K562 (cell line): ENCODE results near the gene NFIB. TPM values are rescaled to one million over a fixed set of nuclear protein-coding genes. Genes with fewer than 3 reads are reported as not detected.

ENCODE experiments used
- ATAC-seq: fragments of 200-7000 bp; cut with Tn5 transposase; 3 replicates; pipeline ENCODE4 v1.9.1; 2020; ENCODE audit warnings: moderate library complexity
- BruUV-seq: library from RNA; stranded (reverse); fragments of 400-500 nt; replicated peaks from 2 replicates; lab custom pipeline; 2021; lab: Mats Ljungman, UMichigan
- CTCF ChIA-PET: fragments of 300-600 bp; formaldehyde crosslinking; extraction: SDS; loops from one replicate; lab custom pipeline; 2021; ENCODE audit warnings: low intra/inter-chr PET ratio; lab: Yijun Ruan, JAX
- POLR2A ChIA-PET: fragments of 300-600, 350-650 bp; sonication (Branson Sonifier 250); formaldehyde crosslinking; extraction: SDS; loops from one replicate; lab custom pipeline; 2021; ENCODE audit warnings: antibody characterized with exemption, inconsistent platforms; lab: Yijun Ruan, JAX
- DNase-seq, 4 experiments: peaks; one replicate each; pipeline versions ENCODE4 v3.0.0 to v3.0.0-alpha.2; 2011 to 2018; ENCODE audit warnings: low spot score in 3 of 4, mixed read lengths in 3 of 4; ENCODE audit errors: extremely low read depth in 1 of 4
- FAIRE-seq: peaks from 2 replicates; lab custom pipeline; 2011; peaks lifted over from hg19 to GRCh38; lab: Jason Lieb, UNC
- H2AFZ ChIP-seq: 2 replicates; pipeline ENCODE4 v1.6.0; 2011; ENCODE audit warnings: low read depth, low read length, control low read depth, inconsistent platforms
- H3K27ac ChIP-seq: fragments of 200-600 bp; 3 replicates; pipeline ENCODE4 v1.8.0; 2011; ENCODE audit warnings: low read depth, mild to moderate bottlenecking, control low read depth, inconsistent platforms, low read length, moderate library complexity, mixed read lengths; ENCODE audit errors: extremely low read depth
- H3K27me3 ChIP-seq, 2 experiments: fragments of 300-600 bp in 1 of 2; 2 replicates in 1 of 2; 3 replicates in 1 of 2; pipeline versions ENCODE4 v1.6.0 to v1.8.0; 2011; ENCODE audit warnings: inconsistent platforms in 2 of 2, low read length in 2 of 2, mild to moderate bottlenecking in 1 of 2, mixed read lengths in 1 of 2, moderate library complexity in 1 of 2; ENCODE audit not compliant: control insufficient read depth in 2 of 2, insufficient read depth in 2 of 2
- H3K36me3 ChIP-seq: fragments of 300-600 bp; 3 replicates; pipeline ENCODE4 v1.8.0; 2011; ENCODE audit warnings: mild to moderate bottlenecking, low read length, inconsistent platforms; ENCODE audit not compliant: control insufficient read depth, insufficient read depth
- H3K4me1 ChIP-seq, 2 experiments: fragments of 200-600 bp in 1 of 2; replicated peaks in 1 of 2; 2 replicates in 1 of 2; 3 replicates in 1 of 2; pipeline versions ENCODE4 v1.5.1 to v1.8.0; 2011; ENCODE audit warnings: inconsistent platforms in 2 of 2, low read length in 2 of 2, mild to moderate bottlenecking in 1 of 2, mixed read lengths in 1 of 2, moderate library complexity in 1 of 2; ENCODE audit not compliant: control insufficient read depth in 2 of 2, insufficient read depth in 2 of 2
- H3K4me2 ChIP-seq: 2 replicates; pipeline ENCODE4 v1.6.1; 2011; ENCODE audit warnings: low read length, control low read depth, inconsistent platforms, mixed read lengths; ENCODE audit not compliant: insufficient read depth
- H3K4me3 ChIP-seq: fragments of 200-600 bp; sonication (generic), shearing (Covaris generic); 2 replicates; pipeline ENCODE4 v1.5.1; 2016; ENCODE audit warnings: control low read depth, inconsistent platforms
- H3K79me2 ChIP-seq: fragments of 200-600 bp; 3 replicates; pipeline ENCODE4 v1.8.0; 2011; ENCODE audit warnings: low read length, inconsistent platforms; ENCODE audit not compliant: control insufficient read depth, insufficient read depth
- H3K9ac ChIP-seq, 2 experiments: 2 replicates each; pipeline versions ENCODE4 v1.6.0 to v1.6.1; 2011; ENCODE audit warnings: low read depth in 2 of 2, low read length in 2 of 2, control low read depth in 1 of 2, inconsistent platforms in 1 of 2, mild to moderate bottlenecking in 1 of 2, mixed read lengths in 1 of 2; ENCODE audit not compliant: insufficient read depth in 1 of 2
- H3K9me1 ChIP-seq: one replicate; pipeline ENCODE4 v1.6.0; 2011; ENCODE audit warnings: inconsistent platforms, mild to moderate bottlenecking, low read length, moderate library complexity; ENCODE audit not compliant: control insufficient read depth, insufficient read depth
- H3K9me3 ChIP-seq: replicated peaks from 2 replicates; pipeline ENCODE4 v1.5.1; 2011; ENCODE audit warnings: low read depth, low read length, inconsistent platforms; ENCODE audit not compliant: control insufficient read depth, insufficient read depth
- H4K20me1 ChIP-seq: replicated peaks from 2 replicates; pipeline ENCODE4 v1.6.1; 2011; ENCODE audit warnings: low read length, inconsistent platforms, mixed read lengths; ENCODE audit not compliant: control insufficient read depth, insufficient read depth
- BRCA1 ChIP-seq, 2 experiments: fragments of 450-650 bp in 1 of 2; sonication (generic) in 1 of 2; formaldehyde crosslinking in 1 of 2; IDR thresholded peaks; 2 replicates each; pipeline versions ENCODE4 v1.5.0 to v1.6.1; 2017 to 2020; ENCODE audit warnings: mild to moderate bottlenecking in 1 of 2, missing genetic modification reagents in 1 of 2
- FOXP1 ChIP-seq: sonication (generic); formaldehyde crosslinking; IDR thresholded peaks from 2 replicates; pipeline ENCODE4 v1.8.0; 2022; ENCODE audit warnings: mild to moderate bottlenecking, missing genetic modification reagents
- MCM2 ChIP-seq: fragments of 450-650 bp; IDR thresholded peaks from 2 replicates; pipeline ENCODE4 v1.6.1; 2017; ENCODE audit warnings: low read depth, mild to moderate bottlenecking
- PBX2 ChIP-seq, 2 experiments: IDR thresholded peaks in 1 of 2; conservative IDR thresholded peaks in 1 of 2; 2 replicates each; pipeline ENCODE4 v1.6.1; 2016; ENCODE audit warnings: low read depth in 2 of 2, mild to moderate bottlenecking in 1 of 2, missing compliant biosample characterization in 1 of 2, missing genetic modification characterization in 1 of 2, moderate library complexity in 1 of 2
- POLR2AphosphoS5 ChIP-seq: IDR thresholded peaks from 2 replicates; pipeline ENCODE4 v1.6.1; 2011; ENCODE audit warnings: mild to moderate bottlenecking, low read depth, low read length, moderate library complexity; ENCODE audit not compliant: control insufficient read depth, insufficient read depth
- SAP30 ChIP-seq: fragments of 200-600 bp; sonication (generic); IDR thresholded peaks from 2 replicates; pipeline ENCODE4 v1.6.1; 2012; ENCODE audit warnings: borderline replicate concordance, low read depth, mild to moderate bottlenecking, moderate library complexity, low read length, control low read depth, inconsistent platforms; ENCODE audit not compliant: insufficient read depth, poor library complexity, severe bottlenecking
- SRSF3 ChIP-seq: fragments of 200-400 bp; formaldehyde crosslinking; IDR thresholded peaks from 2 replicates; pipeline ENCODE4 v1.6.1; 2016; ENCODE audit warnings: mild to moderate bottlenecking, low read length, moderate library complexity; ENCODE audit not compliant: insufficient read depth
- TEAD4 ChIP-seq, 2 experiments: sonication (generic) in 1 of 2; formaldehyde crosslinking in 1 of 2; IDR thresholded peaks; 2 replicates each; pipeline versions ENCODE4 v1.6.1 to v1.8.0; 2012 to 2022; ENCODE audit warnings: borderline replicate concordance in 1 of 2, inconsistent platforms in 1 of 2, low read length in 1 of 2, mild to moderate bottlenecking in 1 of 2, missing genetic modification reagents in 1 of 2
- TRIM24 ChIP-seq, 2 experiments: fragments of 450-650 bp; IDR thresholded peaks; 2 replicates each; pipeline ENCODE4 v1.6.1; 2016
- U2AF1 ChIP-seq: fragments of 200-400 bp; formaldehyde crosslinking; optimal IDR thresholded peaks from 2 replicates; pipeline ENCODE3; 2017; ENCODE audit warnings: mild to moderate bottlenecking, low read depth, low read length, moderate library complexity
- WGBS: fragments of 100-300 bp; shearing (Covaris generic); methylation state at CpG from one replicate; pipeline ENCODE4 v1.1.6; 2016; ENCODE audit warnings: low coverage, mixed read lengths; ENCODE audit not compliant: insufficient coverage; ENCODE audit errors: missing lambda C conversion rate; 5-methylcytosine and 5-hydroxymethylcytosine counted together
- in situ Hi-C: fragments of 300-500 bp; cut with MboI; formaldehyde crosslinking; loops from 4 replicates; pipeline ENCODE4 v1.15.0; 2018; ENCODE audit warnings: inconsistent platforms, mixed read lengths
- intact Hi-C: fragments of 100-400 bp; cut with micrococcal nuclease; formaldehyde crosslinking; loops from 2 replicates; pipeline ENCODE4 v1.14.2; 2022
- polyA plus RNA-seq, 8 experiments: library from polyadenylated mRNA; depleted of rRNA in 4 of 8; stranded (reverse) in 5 of 8; unstranded in 3 of 8; fragments of >200 nt; fragmentation: Nextera tagmentation in 2 of 8; fragmentation: Illumina TruSeq in 1 of 8; extraction: Ambion mirVana in 2 of 8; extraction: Trizol in 1 of 8; gene quantifications; 2 replicates each; pipeline versions ENCODE4 v1.2.1 to v1.2.3, GENCODE V29; 2011 to 2014; ENCODE audit warnings: inconsistent platforms in 1 of 8, missing spikeins in 1 of 8
- total RNA-seq, 7 experiments: library from RNA; depleted of rRNA in 6 of 7; stranded (reverse); fragments of >200 nt in 6 of 7; fragmentation: Illumina TruSeq in 2 of 7; extraction: Trizol in 2 of 7; gene quantifications; 2 replicates each; pipeline versions ENCODE4 v1.2.1 to v1.2.3, GENCODE V29; 2011 to 2021; ENCODE audit warnings: low replicate concordance in 1 of 7

Gene NFIB
- total and polyA plus RNA-seq, 9 of the 15 experiments (the other 6 are each of a cell fraction or from before 2014, with no cell fraction given) = 1.2 to 3.3 (median 1.9) TPM

GRCh38 chr9:14051419-14051818, 262.5 kb downstream of the NFIB start (continued):
- TF ChIP-seq POLR2AphosphoS5 = no peak

GRCh38 chr9:14043483-14043882, 270.5 kb downstream of the NFIB start:
- Histone ChIP-seq H4K20me1 (no peaks in the 10 kb centered on the region), H3K4me3 (no peak overlapping the region), H3K9me1 (no peaks in the 10 kb centered on the region), H3K4me2 (no peak overlapping the region), H3K27me3 (peaks cover 0 to 9% of the 10 kb centered on the region in 2 experiments; a peak in 1 of 5 replicates), H3K9me3 (no peaks in the 10 kb centered on the region), H3K79me2 (no peaks in the 10 kb centered on the region), H3K36me3 (no peaks in the 10 kb centered on the region), H3K9ac (no peak overlapping the region), H2AFZ (no peak overlapping the region), H3K4me1 (no peaks in the 10 kb centered on the region), H3K27ac (no peak overlapping the region)
- ChIA-PET CTCF (no interaction called here), POLR2A (no interaction called here)
- FAIRE-seq (no peak), DNase-seq (no peak), ATAC-seq (no peak)
- in situ Hi-C loops = no loop called here
- intact Hi-C loops = no loop called here
- no TSS peak for BruUV-seq
- TF ChIP-seq TEAD4 (IDR thresholded peaks at IDR 0.05; ENCODE audit: low read length) (no peak), TEAD4 (CRISPR knock-in tag; IDR thresholded peaks at IDR 0.05; ENCODE audit: borderline replicate concordance) (no peak), SRSF3 (no peak), U2AF1 (no peak), PBX2 (CRISPR knock-in tag; IDR thresholded peaks at IDR 0.05; ENCODE audit: low read depth) (no peak), PBX2 (tag; conservative IDR thresholded peaks at IDR 0.05; ENCODE audit: low read depth) (0 out of 2 replicates have a peak, but pooled peaks have one; percentile 36), TRIM24 (IDR thresholded peaks at IDR 0.05) (no peak), SAP30 (no peak), MCM2 (no peak), FOXP1 (no peak), BRCA1 (IDR thresholded peaks at IDR 0.05) (no peak), BRCA1 (CRISPR knock-in tag; IDR thresholded peaks at IDR 0.05) (no peak)
- WGBS = 0% methylated on average over 1 of the region's 1 CpG
